Kidney (tissue), 14 donors: ENCODE data around the gene CSDE1. TPM values are rescaled to one million over a fixed set of nuclear protein-coding genes. Genes with fewer than 3 reads are reported as not detected.

Experiments
- DNase-seq, 5 donors: peaks; one replicate each; pipeline ENCODE4 v3.0.0-alpha.2; 2013 to 2020
- FAIRE-seq: peaks from 2 replicates; lab custom pipeline; 2012; peaks lifted over from hg19 to GRCh38; lab: Jason Lieb, UNC
- H3K27ac ChIP-seq, 2 donors: one replicate each; pipeline ENCODE4 v1.7.0; 2013; ENCODE audit warnings: low read depth in 2 of 2, low read length in 2 of 2, inconsistent platforms in 1 of 2
- H3K27me3 ChIP-seq: one replicate; pipeline ENCODE4 v1.7.1; 2013; ENCODE audit warnings: low read length, inconsistent platforms; ENCODE audit not compliant: control insufficient read depth, insufficient read depth
- H3K36me3 ChIP-seq, 3 donors: one replicate each; pipeline versions ENCODE4 v1.7.0 to v1.7.1; 2013; ENCODE audit warnings: low read length in 3 of 3, control low read depth in 1 of 3, inconsistent platforms in 1 of 3; ENCODE audit not compliant: insufficient read depth in 3 of 3, control insufficient read depth in 2 of 3
- H3K4me1 ChIP-seq, 3 donors: one replicate each; pipeline versions ENCODE4 v1.7.0 to v1.7.1; 2013; ENCODE audit warnings: low read length in 3 of 3, inconsistent platforms in 1 of 3, low read depth in 1 of 3; ENCODE audit not compliant: control insufficient read depth in 2 of 3, insufficient read depth in 2 of 3
- H3K4me3 ChIP-seq, 3 donors: one replicate each; pipeline versions ENCODE4 v1.7.0 to v1.8.1; 2013; ENCODE audit warnings: low read length in 3 of 3, control low read depth in 1 of 3, inconsistent platforms in 1 of 3
- H3K9ac ChIP-seq, 3 donors: one replicate each; pipeline versions ENCODE4 v1.7.0 to v1.7.1; 2013; ENCODE audit warnings: low read length in 3 of 3, control low read depth in 1 of 3, inconsistent platforms in 1 of 3
- H3K9me3 ChIP-seq, 3 donors: one replicate each; pipeline versions ENCODE4 v1.7.0 to v1.7.1; 2013; ENCODE audit warnings: low read length in 3 of 3, control low read depth in 1 of 3, inconsistent platforms in 1 of 3; ENCODE audit not compliant: control insufficient read depth in 2 of 3, insufficient read depth in 1 of 3
- intact Hi-C: fragments of 100-400 bp; cut with DNase I; formaldehyde crosslinking; loops from one replicate; pipeline ENCODE4 v1.11.1; 2022
- polyA plus RNA-seq: library from polyadenylated mRNA; stranded (reverse); fragments of 350-450 nt; fragmentation: Illumina TruSeq; extraction: RNeasy Lipid Tissue Mini Kit (QIAGEN cat#74804); gene quantifications from one replicate; pipeline ENCODE4 v1.2.3, GENCODE V29; 2014; ENCODE audit warnings: low read depth, low replicate concordance; ENCODE audit not compliant: insufficient read depth
- total RNA-seq: library from RNA; stranded (reverse); fragmentation: NEBNext Ultra II Directional; extraction: Animal tissue kit (Norgen Biotek cat#: 25700); gene quantifications from one replicate; pipeline ENCODE4 v1.2.1, GENCODE V29; 2021
- TF ChIP-seq, protein P1 (sequence below): IDR thresholded peaks from 3 replicates; pipeline ENCODE4 v1.5.1; 2012; ENCODE audit warnings: mild to moderate bottlenecking, moderate library complexity, borderline replicate concordance; ENCODE audit not compliant: insufficient read depth; ENCODE audit errors: extremely low read depth
- donor health status: control.
- donor health status: control.
- donor health status: control.
- donor health status: control.
- donor health status: control.
- donor health status: DM: yes; HTN: yes; CAD: no.
- donor health status: Normal renal cell carcinoma (clear cell type).

The CSDE1 gene
- total and polyA plus RNA-seq, 2 donors from 2014 or later: 165 to 486 TPM

DNA sequence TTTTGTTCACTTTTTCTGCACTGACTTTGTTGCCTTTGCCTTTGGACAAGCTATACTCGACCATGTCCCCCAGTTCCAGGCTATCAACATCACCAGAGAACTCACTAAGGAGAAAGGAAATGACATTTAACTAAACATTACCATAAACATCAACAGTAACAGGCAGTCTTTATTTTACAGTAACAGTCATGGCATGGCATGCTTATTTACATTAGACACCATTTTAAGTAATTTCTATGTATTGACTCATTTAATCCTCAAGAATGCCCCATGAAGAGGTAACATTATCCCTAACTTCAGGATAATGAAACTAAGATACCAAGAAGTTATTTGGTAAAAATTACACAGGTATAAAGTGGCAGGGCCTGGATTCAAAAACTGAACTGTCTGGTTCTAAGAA lies 32.6 kb downstream of the CSDE1 start:
- FAIRE-seq: no peak
- no peak overlapping the region for H3K27ac ChIP-seq
- TF ChIP-seq, protein P1, sequence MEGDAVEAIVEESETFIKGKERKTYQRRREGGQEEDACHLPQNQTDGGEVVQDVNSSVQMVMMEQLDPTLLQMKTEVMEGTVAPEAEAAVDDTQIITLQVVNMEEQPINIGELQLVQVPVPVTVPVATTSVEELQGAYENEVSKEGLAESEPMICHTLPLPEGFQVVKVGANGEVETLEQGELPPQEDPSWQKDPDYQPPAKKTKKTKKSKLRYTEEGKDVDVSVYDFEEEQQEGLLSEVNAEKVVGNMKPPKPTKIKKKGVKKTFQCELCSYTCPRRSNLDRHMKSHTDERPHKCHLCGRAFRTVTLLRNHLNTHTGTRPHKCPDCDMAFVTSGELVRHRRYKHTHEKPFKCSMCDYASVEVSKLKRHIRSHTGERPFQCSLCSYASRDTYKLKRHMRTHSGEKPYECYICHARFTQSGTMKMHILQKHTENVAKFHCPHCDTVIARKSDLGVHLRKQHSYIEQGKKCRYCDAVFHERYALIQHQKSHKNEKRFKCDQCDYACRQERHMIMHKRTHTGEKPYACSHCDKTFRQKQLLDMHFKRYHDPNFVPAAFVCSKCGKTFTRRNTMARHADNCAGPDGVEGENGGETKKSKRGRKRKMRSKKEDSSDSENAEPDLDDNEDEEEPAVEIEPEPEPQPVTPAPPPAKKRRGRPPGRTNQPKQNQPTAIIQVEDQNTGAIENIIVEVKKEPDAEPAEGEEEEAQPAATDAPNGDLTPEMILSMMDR: no peak
- no peaks in the 10 kb centered on the region for H3K4me1 ChIP-seq
- no peak overlapping the region for H3K9ac ChIP-seq
- H3K27me3 ChIP-seq: no peaks in the 10 kb centered on the region
- DNase-seq: no peak
- intact Hi-C loops: no loop called here
- no peak overlapping the region for H3K4me3 ChIP-seq
- H3K9me3 ChIP-seq: no peaks in the 10 kb centered on the region
- peaks cover 28 to 55% (median 52%) of the 10 kb centered on the region in 3 donors for H3K36me3 ChIP-seq

DNA sequence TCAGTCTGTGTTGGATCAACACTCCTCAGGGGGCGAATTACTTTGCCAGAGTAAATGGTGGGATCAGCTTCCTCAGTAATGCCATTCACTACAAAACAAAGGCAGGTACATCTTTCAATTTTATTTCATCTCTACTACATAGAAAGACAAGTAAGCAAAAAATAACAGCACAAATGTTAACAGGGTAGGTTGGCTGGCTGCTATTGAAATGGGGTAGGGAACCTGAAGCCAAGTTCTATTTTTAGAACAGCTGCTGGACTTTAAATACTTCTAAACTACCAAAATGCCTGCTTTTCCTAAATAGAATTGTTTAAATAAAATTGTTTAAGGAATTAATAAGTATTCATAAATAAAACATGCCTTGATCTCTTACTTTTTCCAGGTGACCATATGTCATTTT lies 33.9 kb downstream of the CSDE1 start:
- FAIRE-seq: no peak
- H3K9ac ChIP-seq: no peak overlapping the region
- no peak overlapping the region for H3K4me3 ChIP-seq
- peaks cover 25 to 68% (median 62%) of the 10 kb centered on the region in 3 donors for H3K36me3 ChIP-seq
- intact Hi-C loops: no loop called here
- no peak overlapping the region for H3K27ac ChIP-seq
- TF ChIP-seq, protein P1: no peak
- H3K27me3 ChIP-seq: no peaks in the 10 kb centered on the region
- no peak for DNase-seq
- H3K4me1 ChIP-seq: no peaks in the 10 kb centered on the region
- H3K9me3 ChIP-seq: no peaks in the 10 kb centered on the region

DNA sequence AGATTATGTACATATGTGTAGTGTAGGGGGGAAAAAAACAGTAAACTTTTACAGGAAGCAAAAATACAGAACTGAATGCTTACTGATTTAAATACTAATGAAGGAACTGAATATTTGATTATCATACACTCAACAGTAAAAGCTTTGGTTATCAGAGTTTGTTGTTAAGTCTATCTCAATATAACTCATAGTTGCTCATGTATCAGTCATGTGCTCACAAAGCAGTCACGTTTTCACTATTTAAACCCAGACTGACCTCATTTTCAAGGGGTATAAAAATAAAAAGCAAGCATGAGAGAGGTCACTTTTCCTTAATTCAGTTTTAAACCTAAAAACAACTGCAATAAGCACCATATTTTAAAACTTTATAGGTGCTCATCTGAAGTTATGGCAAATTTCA lies 34.3 kb downstream of the CSDE1 start:
- intact Hi-C loops: no loop called here
- H3K4me1 ChIP-seq: no peaks in the 10 kb centered on the region
- TF ChIP-seq, protein P1: no peak
- FAIRE-seq (no peak), DNase-seq (no peak)
- H3K27ac ChIP-seq: no peak overlapping the region
- no peak overlapping the region for H3K4me3 ChIP-seq
- no peak overlapping the region for H3K9ac ChIP-seq
- H3K9me3 ChIP-seq: no peaks in the 10 kb centered on the region
- peaks cover 23 to 72% (median 63%) of the 10 kb centered on the region in 3 donors for H3K36me3 ChIP-seq
- H3K27me3 ChIP-seq: no peaks in the 10 kb centered on the region

DNA sequence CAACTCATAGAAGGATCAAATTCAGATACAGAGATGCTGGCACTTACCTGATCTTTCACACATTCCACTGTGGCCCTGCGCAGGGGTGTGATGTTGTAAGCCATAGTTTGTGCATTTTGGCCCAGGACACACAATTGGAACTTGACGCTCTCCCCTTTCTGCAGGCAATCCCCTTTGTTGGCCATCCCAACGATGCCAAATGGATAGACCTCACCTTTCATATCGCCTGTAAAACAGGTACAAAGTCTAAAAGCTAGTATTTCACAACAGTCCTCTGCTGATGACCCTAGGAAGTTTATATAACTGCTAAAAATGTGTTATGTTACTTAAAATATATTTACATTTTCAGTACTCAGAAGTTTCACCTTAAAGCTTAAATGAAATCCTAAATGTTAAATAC lies 37.3 kb downstream of the CSDE1 start:
- Histone ChIP-seq H3K27me3 (no peaks in the 10 kb centered on the region), H3K9me3 (no peaks in the 10 kb centered on the region), H3K36me3 (peaks cover 16 to 69% (median 55%) of the 10 kb centered on the region in 3 donors), H3K4me3 (no peak overlapping the region), H3K9ac (no peak overlapping the region), H3K4me1 (peaks cover 0 to 4% (median 0%) of the 10 kb centered on the region in 3 donors), H3K27ac (no peak overlapping the region)
- TF ChIP-seq, protein P1: no peak
- DNase-seq (no peak), FAIRE-seq (no peak)
- intact Hi-C loops: no loop called here
